K562 (cell line): ENCODE measurements around the gene SYN1. TPM values are rescaled to one million over a fixed set of nuclear protein-coding genes. Genes with fewer than 3 reads are reported as not detected.

ENCODE experiments used
- HDAC1 ChIP-seq, 2 experiments: fragments of 450-650 bp; IDR thresholded peaks; 2 replicates each; pipeline ENCODE4 v1.6.1; 2016 to 2017; ENCODE audit warnings: inconsistent platforms in 1 of 2, mild to moderate bottlenecking in 1 of 2, moderate library complexity in 1 of 2
- RBM17 ChIP-seq: fragments of 200-400 bp; formaldehyde crosslinking; IDR thresholded peaks from 2 replicates; pipeline ENCODE4 v1.6.1; 2017; ENCODE audit warnings: low read depth, mild to moderate bottlenecking, low read length, borderline replicate concordance
- STAT6 ChIP-seq: sonication (generic); formaldehyde crosslinking; IDR thresholded peaks from 2 replicates; pipeline ENCODE4 v1.8.1; 2023; ENCODE audit warnings: mild to moderate bottlenecking, missing genetic modification reagents
- TAF7 ChIP-seq: fragments of 450-650 bp; IDR thresholded peaks from 2 replicates; pipeline ENCODE4 v1.6.1; 2016; ENCODE audit warnings: missing genetic modification characterization, missing compliant biosample characterization
- ZBTB17 ChIP-seq: fragments of 450-650 bp; formaldehyde crosslinking; IDR thresholded peaks from 2 replicates; pipeline ENCODE4 v1.4.0; 2020; ENCODE audit warnings: mild to moderate bottlenecking
- ZBTB8A ChIP-seq: fragments of 450-650 bp; IDR thresholded peaks from 2 replicates; pipeline ENCODE4 v1.6.1; 2018; ENCODE audit warnings: mild to moderate bottlenecking, moderate library complexity; ENCODE audit not compliant: partially characterized antibody
- ZNF224 ChIP-seq: sonication (generic); formaldehyde crosslinking; IDR thresholded peaks from 2 replicates; pipeline ENCODE4 v1.8.0; 2022; ENCODE audit warnings: mild to moderate bottlenecking, missing genetic modification reagents
- polyA plus RNA-seq, 8 experiments: library from polyadenylated mRNA; depleted of rRNA in 4 of 8; stranded (reverse) in 5 of 8; unstranded in 3 of 8; fragments of >200 nt; fragmentation: Nextera tagmentation in 2 of 8; fragmentation: Illumina TruSeq in 1 of 8; extraction: Ambion mirVana in 2 of 8; extraction: Trizol in 1 of 8; gene quantifications; 2 replicates each; pipeline versions ENCODE4 v1.2.1 to v1.2.3, GENCODE V29; 2011 to 2014; ENCODE audit warnings: inconsistent platforms in 1 of 8, missing spikeins in 1 of 8
- total RNA-seq, 7 experiments: library from RNA; depleted of rRNA in 6 of 7; stranded (reverse); fragments of >200 nt in 6 of 7; fragmentation: Illumina TruSeq in 2 of 7; extraction: Trizol in 2 of 7; gene quantifications; 2 replicates each; pipeline versions ENCODE4 v1.2.1 to v1.2.3, GENCODE V29; 2011 to 2021; ENCODE audit warnings: low replicate concordance in 1 of 7
- TF ChIP-seq, protein P1 (sequence below): fragments of 450-650 bp; IDR thresholded peaks from 2 replicates; pipeline ENCODE4 v1.6.1; 2016; ENCODE audit warnings: mild to moderate bottlenecking
- TF ChIP-seq, protein P2 (sequence below), 2 experiments: fragments of 450-650 bp; conservative IDR thresholded peaks; 2 replicates each; pipeline ENCODE4 v1.6.1; 2017; ENCODE audit warnings: mild to moderate bottlenecking in 2 of 2, moderate library complexity in 2 of 2
- TF ChIP-seq, protein P3 (sequence below): fragments of 250-450 bp; sonication (Bioruptor Pico); IDR thresholded peaks from 2 replicates; pipeline ENCODE4 v1.4.0; 2020
- TF ChIP-seq, protein P4 (sequence below), 2 experiments: fragments of 250-450 bp in 1 of 2; fragments of 450-650 bp in 1 of 2; sonication (Bioruptor Pico) in 1 of 2; IDR thresholded peaks; 2 replicates each; pipeline versions ENCODE4 v1.6.1 to v1.8.0; 2016 to 2021; ENCODE audit warnings: mild to moderate bottlenecking in 2 of 2, moderate library complexity in 2 of 2, missing compliant biosample characterization in 1 of 2, missing genetic modification characterization in 1 of 2

The SYN1 gene
- total and polyA plus RNA-seq, 9 of the 15 experiments (the other 6 are each of a cell fraction or from before 2014, with no cell fraction given): 0.01 to 0.28 (median 0.18) TPM; not detected in 2

GRCh38 chrX:47658684-47659420, 39.2 kb upstream of the SYN1 start, which contains the start of gene UXT (continued):
- TF ChIP-seq STAT6 (CRISPR knock-in tag) (peak; percentile 72; the same call in 1 of the 2 replicates), ZBTB8A (no peak), ZNF224 (no peak), ZBTB17 (CRISPR knock-in tag) (no peak), HDAC1 (IDR thresholded peaks at IDR 0.05) (peak in 1 of 2 experiments; percentile 89; a peak in 2 of 4 replicates), TAF7 (tag) (peak; percentile 81; the same call in 1 of the 2 replicates), RBM17 (no peak)
- TF ChIP-seq, protein P1, sequence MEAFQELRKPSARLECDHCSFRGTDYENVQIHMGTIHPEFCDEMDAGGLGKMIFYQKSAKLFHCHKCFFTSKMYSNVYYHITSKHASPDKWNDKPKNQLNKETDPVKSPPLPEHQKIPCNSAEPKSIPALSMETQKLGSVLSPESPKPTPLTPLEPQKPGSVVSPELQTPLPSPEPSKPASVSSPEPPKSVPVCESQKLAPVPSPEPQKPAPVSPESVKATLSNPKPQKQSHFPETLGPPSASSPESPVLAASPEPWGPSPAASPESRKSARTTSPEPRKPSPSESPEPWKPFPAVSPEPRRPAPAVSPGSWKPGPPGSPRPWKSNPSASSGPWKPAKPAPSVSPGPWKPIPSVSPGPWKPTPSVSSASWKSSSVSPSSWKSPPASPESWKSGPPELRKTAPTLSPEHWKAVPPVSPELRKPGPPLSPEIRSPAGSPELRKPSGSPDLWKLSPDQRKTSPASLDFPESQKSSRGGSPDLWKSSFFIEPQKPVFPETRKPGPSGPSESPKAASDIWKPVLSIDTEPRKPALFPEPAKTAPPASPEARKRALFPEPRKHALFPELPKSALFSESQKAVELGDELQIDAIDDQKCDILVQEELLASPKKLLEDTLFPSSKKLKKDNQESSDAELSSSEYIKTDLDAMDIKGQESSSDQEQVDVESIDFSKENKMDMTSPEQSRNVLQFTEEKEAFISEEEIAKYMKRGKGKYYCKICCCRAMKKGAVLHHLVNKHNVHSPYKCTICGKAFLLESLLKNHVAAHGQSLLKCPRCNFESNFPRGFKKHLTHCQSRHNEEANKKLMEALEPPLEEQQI: peak; percentile 90
- TF ChIP-seq, protein P2, sequence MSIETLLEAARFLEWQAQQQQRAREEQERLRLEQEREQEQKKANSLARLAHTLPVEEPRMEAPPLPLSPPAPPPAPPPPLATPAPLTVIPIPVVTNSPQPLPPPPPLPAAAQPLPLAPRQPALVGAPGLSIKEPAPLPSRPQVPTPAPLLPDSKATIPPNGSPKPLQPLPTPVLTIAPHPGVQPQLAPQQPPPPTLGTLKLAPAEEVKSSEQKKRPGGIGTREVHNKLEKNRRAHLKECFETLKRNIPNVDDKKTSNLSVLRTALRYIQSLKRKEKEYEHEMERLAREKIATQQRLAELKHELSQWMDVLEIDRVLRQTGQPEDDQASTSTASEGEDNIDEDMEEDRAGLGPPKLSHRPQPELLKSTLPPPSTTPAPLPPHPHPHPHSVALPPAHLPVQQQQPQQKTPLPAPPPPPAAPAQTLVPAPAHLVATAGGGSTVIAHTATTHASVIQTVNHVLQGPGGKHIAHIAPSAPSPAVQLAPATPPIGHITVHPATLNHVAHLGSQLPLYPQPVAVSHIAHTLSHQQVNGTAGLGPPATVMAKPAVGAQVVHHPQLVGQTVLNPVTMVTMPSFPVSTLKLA (conservative IDR thresholded peaks at IDR 0.05): peak; percentile 92 to 95
- TF ChIP-seq, protein P3, sequence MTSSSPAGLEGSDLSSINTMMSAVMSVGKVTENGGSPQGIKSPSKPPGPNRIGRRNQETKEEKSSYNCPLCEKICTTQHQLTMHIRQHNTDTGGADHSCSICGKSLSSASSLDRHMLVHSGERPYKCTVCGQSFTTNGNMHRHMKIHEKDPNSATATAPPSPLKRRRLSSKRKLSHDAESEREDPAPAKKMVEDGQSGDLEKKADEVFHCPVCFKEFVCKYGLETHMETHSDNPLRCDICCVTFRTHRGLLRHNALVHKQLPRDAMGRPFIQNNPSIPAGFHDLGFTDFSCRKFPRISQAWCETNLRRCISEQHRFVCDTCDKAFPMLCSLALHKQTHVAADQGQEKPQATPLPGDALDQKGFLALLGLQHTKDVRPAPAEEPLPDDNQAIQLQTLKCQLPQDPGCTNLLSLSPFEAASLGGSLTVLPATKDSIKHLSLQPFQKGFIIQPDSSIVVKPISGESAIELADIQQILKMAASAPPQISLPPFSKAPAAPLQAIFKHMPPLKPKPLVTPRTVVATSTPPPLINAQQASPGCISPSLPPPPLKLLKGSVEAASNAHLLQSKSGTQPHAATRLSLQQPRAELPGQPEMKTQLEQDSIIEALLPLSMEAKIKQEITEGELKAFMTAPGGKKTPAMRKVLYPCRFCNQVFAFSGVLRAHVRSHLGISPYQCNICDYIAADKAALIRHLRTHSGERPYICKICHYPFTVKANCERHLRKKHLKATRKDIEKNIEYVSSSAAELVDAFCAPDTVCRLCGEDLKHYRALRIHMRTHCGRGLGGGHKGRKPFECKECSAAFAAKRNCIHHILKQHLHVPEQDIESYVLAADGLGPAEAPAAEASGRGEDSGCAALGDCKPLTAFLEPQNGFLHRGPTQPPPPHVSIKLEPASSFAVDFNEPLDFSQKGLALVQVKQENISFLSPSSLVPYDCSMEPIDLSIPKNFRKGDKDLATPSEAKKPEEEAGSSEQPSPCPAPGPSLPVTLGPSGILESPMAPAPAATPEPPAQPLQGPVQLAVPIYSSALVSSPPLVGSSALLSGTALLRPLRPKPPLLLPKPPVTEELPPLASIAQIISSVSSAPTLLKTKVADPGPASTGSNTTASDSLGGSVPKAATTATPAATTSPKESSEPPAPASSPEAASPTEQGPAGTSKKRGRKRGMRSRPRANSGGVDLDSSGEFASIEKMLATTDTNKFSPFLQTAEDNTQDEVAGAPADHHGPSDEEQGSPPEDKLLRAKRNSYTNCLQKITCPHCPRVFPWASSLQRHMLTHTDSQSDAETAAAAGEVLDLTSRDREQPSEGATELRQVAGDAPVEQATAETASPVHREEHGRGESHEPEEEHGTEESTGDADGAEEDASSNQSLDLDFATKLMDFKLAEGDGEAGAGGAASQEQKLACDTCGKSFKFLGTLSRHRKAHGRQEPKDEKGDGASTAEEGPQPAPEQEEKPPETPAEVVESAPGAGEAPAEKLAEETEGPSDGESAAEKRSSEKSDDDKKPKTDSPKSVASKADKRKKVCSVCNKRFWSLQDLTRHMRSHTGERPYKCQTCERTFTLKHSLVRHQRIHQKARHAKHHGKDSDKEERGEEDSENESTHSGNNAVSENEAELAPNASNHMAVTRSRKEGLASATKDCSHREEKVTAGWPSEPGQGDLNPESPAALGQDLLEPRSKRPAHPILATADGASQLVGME (CRISPR knock-in tag): no peak
- TF ChIP-seq, protein P4, sequence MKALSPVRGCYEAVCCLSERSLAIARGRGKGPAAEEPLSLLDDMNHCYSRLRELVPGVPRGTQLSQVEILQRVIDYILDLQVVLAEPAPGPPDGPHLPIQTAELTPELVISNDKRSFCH (CRISPR knock-in tag; IDR thresholded peaks at IDR 0.05): no peak
- TF ChIP-seq, protein P4 (tag; IDR thresholded peaks at IDR 0.05): no peak; the same call in 1 of the 2 replicates
